HEK293 (cell line): ENCODE measurements around the gene FAM229B.

Experiments used
- KLF8 ChIP-seq: fragments of 450-650 bp; formaldehyde crosslinking; IDR thresholded peaks from 2 replicates; pipeline ENCODE4 v1.5.1; 2016; ENCODE audit warnings: missing biosample characterization, missing genetic modification characterization
- MYNN ChIP-seq: fragments of 450-650 bp; formaldehyde crosslinking; IDR thresholded peaks from 2 replicates; pipeline ENCODE4 v1.5.1; 2016; ENCODE audit warnings: missing biosample characterization, missing genetic modification characterization, borderline replicate concordance
- RBAK ChIP-seq: fragments of 450-650 bp; formaldehyde crosslinking; IDR thresholded peaks from 2 replicates; pipeline ENCODE4 v1.5.1; 2016; ENCODE audit warnings: missing biosample characterization, missing genetic modification characterization
- SCRT2 ChIP-seq: fragments of 450-650 bp; formaldehyde crosslinking; IDR thresholded peaks from 2 replicates; pipeline ENCODE4 v1.5.1; 2016; ENCODE audit warnings: missing biosample characterization, missing genetic modification characterization
- SETDB1 ChIP-seq: IDR thresholded peaks from one replicate; pipeline ENCODE4 v1.6.1; 2017; ENCODE audit warnings: mild to moderate bottlenecking, low read length, moderate library complexity, mixed read lengths; ENCODE audit not compliant: insufficient read length
- WT1 ChIP-seq: fragments of 450-650 bp; formaldehyde crosslinking; IDR thresholded peaks from 2 replicates; pipeline ENCODE4 v1.5.1; 2016; ENCODE audit warnings: missing biosample characterization, missing genetic modification characterization
- ZBTB6 ChIP-seq: fragments of 450-650 bp; formaldehyde crosslinking; IDR thresholded peaks from 2 replicates; pipeline ENCODE4 v1.5.1; 2017; ENCODE audit warnings: missing biosample characterization, missing genetic modification characterization
- ZBTB8A ChIP-seq: fragments of 450-650 bp; formaldehyde crosslinking; IDR thresholded peaks from 2 replicates; pipeline ENCODE4 v1.5.1; 2016; ENCODE audit warnings: missing biosample characterization, missing genetic modification characterization
- ZEB2 ChIP-seq: fragments of 450-650 bp; formaldehyde crosslinking; IDR thresholded peaks from 2 replicates; pipeline ENCODE4 v1.5.1; 2016; ENCODE audit warnings: missing biosample characterization, missing genetic modification characterization
- ZNF112 ChIP-seq: fragments of 450-650 bp; formaldehyde crosslinking; IDR thresholded peaks from 2 replicates; pipeline ENCODE4 v1.5.0; 2017; ENCODE audit warnings: missing biosample characterization, missing genetic modification characterization
- ZNF121 ChIP-seq: fragments of 450-650 bp; formaldehyde crosslinking; IDR thresholded peaks from 2 replicates; pipeline ENCODE4 v1.5.1; 2016; ENCODE audit warnings: missing biosample characterization, missing genetic modification characterization
- ZNF132 ChIP-seq: fragments of 450-650 bp; formaldehyde crosslinking; IDR thresholded peaks from 2 replicates; pipeline ENCODE4 v1.5.1; 2017; ENCODE audit warnings: missing biosample characterization, missing genetic modification characterization, borderline replicate concordance
- ZNF146 ChIP-seq: fragments of 450-650 bp; formaldehyde crosslinking; IDR thresholded peaks from 2 replicates; pipeline ENCODE4 v1.5.1; 2016; ENCODE audit warnings: missing biosample characterization, missing genetic modification characterization
- ZNF501 ChIP-seq: fragments of 450-650 bp; formaldehyde crosslinking; IDR thresholded peaks from 2 replicates; pipeline ENCODE4 v1.5.1; 2016; ENCODE audit warnings: missing biosample characterization, missing genetic modification characterization
- ZNF518A ChIP-seq: fragments of 450-650 bp; formaldehyde crosslinking; conservative IDR thresholded peaks from 2 replicates; pipeline ENCODE4 v1.5.1; 2016; ENCODE audit warnings: low read depth, missing biosample characterization, missing genetic modification characterization
- ZNF560 ChIP-seq: fragments of 450-650 bp; formaldehyde crosslinking; IDR thresholded peaks from 2 replicates; pipeline ENCODE4 v1.5.1; 2017; ENCODE audit warnings: missing biosample characterization, missing genetic modification characterization, borderline replicate concordance
- ZNF629 ChIP-seq: fragments of 450-650 bp; formaldehyde crosslinking; IDR thresholded peaks from 2 replicates; pipeline ENCODE4 v1.5.1; 2017; ENCODE audit warnings: missing biosample characterization, missing genetic modification characterization
- ZNF785 ChIP-seq: fragments of 450-650 bp; formaldehyde crosslinking; IDR thresholded peaks from 2 replicates; pipeline ENCODE4 v1.5.1; 2016; ENCODE audit warnings: missing biosample characterization, missing genetic modification characterization
- ZSCAN16 ChIP-seq: fragments of 450-650 bp; formaldehyde crosslinking; IDR thresholded peaks from 2 replicates; pipeline ENCODE4 v1.5.1; 2016; ENCODE audit warnings: missing biosample characterization, missing genetic modification characterization
- TF ChIP-seq, protein P1 (sequence below): fragments of 450-650 bp; formaldehyde crosslinking; IDR thresholded peaks from 2 replicates; pipeline ENCODE4 v1.5.1; 2016; ENCODE audit warnings: missing biosample characterization, missing genetic modification characterization
- TF ChIP-seq, protein P2 (sequence below): fragments of 450-650 bp; formaldehyde crosslinking; IDR thresholded peaks from 2 replicates; pipeline ENCODE4 v1.5.1; 2016; ENCODE audit warnings: missing biosample characterization, missing genetic modification characterization
- TF ChIP-seq, protein P3 (sequence below): fragments of 450-650 bp; formaldehyde crosslinking; IDR thresholded peaks from 2 replicates; pipeline ENCODE4 v1.5.1; 2017; ENCODE audit warnings: missing biosample characterization, mild to moderate bottlenecking, missing genetic modification characterization, moderate library complexity
- TF ChIP-seq, protein P4 (sequence below): fragments of 450-650 bp; formaldehyde crosslinking; IDR thresholded peaks from 2 replicates; pipeline ENCODE4 v1.5.1; 2016; ENCODE audit warnings: missing biosample characterization, missing genetic modification characterization
- TF ChIP-seq, protein P5 (sequence below): fragments of 450-650 bp; formaldehyde crosslinking; IDR thresholded peaks from 2 replicates; pipeline ENCODE4 v1.5.1; 2016; ENCODE audit warnings: missing biosample characterization, missing genetic modification characterization

FAM229B gene

DNA sequence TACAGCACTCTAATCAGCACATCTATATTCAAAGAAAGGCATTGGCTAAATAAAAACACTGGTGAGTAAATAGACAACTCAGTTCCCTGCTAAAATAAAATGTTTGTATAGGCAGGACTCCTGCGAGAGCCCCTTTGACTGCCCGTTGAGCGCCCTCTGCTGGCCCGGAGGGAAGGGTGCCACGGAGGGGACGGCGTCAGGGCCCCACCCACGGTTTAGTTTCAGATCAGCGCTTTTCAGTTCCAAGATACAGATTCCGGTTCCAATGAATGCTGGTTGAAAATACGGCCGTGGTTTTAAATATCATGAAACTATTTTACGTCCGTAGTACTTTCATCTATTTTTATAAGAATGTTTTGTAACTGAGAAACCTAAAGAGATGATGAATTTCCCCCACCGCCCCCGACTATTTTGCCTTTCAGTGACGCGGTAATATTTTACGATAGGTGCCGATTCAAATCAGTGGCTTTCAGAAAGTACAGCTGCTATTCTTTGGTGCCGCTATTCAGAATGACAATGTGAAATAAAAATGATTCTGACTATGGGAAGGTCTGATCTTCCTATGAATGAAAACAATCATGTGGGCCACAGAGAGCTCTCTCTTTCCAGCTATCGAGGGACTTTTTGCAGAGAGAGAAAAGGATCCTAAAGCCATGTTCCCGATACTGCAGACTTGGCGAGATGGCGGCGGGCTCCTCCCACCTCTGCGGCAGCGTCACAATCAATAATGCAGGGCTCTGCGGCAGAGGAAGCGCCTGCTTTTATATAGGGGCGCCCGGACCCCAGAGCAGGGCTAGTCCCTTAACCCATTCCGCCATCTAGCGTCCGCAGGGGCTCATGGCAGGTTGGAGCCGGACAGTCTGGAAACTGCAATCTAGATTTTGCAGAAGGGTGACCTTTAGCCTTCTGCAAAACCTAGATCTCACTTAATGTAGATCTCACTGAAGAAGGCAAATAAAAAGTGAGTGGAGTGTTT lies 44.1 kb upstream of the FAM229B start (continued):
- TF ChIP-seq WT1 (tag by site-specific recombination) (no peak), ZBTB8A (tag by site-specific recombination) (peak; percentile 92), MYNN (tag by site-specific recombination) (no peak), ZEB2 (tag by site-specific recombination) (0 out of 2 replicates have a peak, but pooled peaks have one; percentile 39), SCRT2 (tag by site-specific recombination) (no peak), ZNF518A (tag by site-specific recombination) (peak; percentile 59), ZNF501 (tag by site-specific recombination) (no peak), ZNF629 (tag by site-specific recombination) (peak; percentile 54; the same call in 1 of the 2 replicates), ZNF146 (no peak), ZSCAN16 (tag by site-specific recombination) (no peak), ZBTB6 (tag by site-specific recombination) (no peak), KLF8 (peak; percentile 27), ZNF112 (tag by site-specific recombination) (no peak), ZNF121 (tag by site-specific recombination) (no peak), ZNF132 (tag by site-specific recombination) (no peak), SETDB1 (peak; percentile 81), ZNF785 (no peak), ZNF560 (no peak), RBAK (tag by site-specific recombination) (no peak)
- TF ChIP-seq, protein P1, sequence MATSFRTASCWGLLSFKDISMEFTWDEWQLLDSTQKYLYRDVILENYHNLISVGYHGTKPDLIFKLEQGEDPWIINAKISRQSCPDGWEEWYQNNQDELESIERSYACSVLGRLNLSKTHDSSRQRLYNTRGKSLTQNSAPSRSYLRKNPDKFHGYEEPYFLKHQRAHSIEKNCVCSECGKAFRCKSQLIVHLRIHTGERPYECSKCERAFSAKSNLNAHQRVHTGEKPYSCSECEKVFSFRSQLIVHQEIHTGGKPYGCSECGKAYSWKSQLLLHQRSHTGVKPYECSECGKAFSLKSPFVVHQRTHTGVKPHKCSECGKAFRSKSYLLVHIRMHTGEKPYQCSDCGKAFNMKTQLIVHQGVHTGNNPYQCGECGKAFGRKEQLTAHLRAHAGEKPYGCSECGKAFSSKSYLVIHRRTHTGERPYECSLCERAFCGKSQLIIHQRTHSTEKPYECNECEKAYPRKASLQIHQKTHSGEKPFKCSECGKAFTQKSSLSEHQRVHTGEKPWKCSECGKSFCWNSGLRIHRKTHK (tag by site-specific recombination), result no peak
- TF ChIP-seq, protein P2, sequence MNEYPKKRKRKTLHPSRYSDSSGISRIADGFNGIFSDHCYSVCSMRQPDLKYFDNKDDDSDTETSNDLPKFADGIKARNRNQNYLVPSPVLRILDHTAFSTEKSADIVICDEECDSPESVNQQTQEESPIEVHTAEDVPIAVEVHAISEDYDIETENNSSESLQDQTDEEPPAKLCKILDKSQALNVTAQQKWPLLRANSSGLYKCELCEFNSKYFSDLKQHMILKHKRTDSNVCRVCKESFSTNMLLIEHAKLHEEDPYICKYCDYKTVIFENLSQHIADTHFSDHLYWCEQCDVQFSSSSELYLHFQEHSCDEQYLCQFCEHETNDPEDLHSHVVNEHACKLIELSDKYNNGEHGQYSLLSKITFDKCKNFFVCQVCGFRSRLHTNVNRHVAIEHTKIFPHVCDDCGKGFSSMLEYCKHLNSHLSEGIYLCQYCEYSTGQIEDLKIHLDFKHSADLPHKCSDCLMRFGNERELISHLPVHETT (tag by site-specific recombination), result no peak
- TF ChIP-seq, protein P3, sequence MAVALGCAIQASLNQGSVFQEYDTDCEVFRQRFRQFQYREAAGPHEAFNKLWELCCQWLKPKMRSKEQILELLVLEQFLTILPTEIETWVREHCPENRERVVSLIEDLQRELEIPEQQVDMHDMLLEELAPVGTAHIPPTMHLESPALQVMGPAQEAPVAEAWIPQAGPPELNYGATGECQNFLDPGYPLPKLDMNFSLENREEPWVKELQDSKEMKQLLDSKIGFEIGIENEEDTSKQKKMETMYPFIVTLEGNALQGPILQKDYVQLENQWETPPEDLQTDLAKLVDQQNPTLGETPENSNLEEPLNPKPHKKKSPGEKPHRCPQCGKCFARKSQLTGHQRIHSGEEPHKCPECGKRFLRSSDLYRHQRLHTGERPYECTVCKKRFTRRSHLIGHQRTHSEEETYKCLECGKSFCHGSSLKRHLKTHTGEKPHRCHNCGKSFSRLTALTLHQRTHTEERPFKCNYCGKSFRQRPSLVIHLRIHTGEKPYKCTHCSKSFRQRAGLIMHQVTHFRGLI (tag by site-specific recombination), result no peak
- TF ChIP-seq, protein P4, sequence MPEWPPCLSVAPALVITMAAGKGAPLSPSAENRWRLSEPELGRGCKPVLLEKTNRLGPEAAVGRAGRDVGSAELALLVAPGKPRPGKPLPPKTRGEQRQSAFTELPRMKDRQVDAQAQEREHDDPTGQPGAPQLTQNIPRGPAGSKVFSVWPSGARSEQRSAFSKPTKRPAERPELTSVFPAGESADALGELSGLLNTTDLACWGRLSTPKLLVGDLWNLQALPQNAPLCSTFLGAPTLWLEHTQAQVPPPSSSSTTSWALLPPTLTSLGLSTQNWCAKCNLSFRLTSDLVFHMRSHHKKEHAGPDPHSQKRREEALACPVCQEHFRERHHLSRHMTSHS, result no peak
- TF ChIP-seq, protein P5, sequence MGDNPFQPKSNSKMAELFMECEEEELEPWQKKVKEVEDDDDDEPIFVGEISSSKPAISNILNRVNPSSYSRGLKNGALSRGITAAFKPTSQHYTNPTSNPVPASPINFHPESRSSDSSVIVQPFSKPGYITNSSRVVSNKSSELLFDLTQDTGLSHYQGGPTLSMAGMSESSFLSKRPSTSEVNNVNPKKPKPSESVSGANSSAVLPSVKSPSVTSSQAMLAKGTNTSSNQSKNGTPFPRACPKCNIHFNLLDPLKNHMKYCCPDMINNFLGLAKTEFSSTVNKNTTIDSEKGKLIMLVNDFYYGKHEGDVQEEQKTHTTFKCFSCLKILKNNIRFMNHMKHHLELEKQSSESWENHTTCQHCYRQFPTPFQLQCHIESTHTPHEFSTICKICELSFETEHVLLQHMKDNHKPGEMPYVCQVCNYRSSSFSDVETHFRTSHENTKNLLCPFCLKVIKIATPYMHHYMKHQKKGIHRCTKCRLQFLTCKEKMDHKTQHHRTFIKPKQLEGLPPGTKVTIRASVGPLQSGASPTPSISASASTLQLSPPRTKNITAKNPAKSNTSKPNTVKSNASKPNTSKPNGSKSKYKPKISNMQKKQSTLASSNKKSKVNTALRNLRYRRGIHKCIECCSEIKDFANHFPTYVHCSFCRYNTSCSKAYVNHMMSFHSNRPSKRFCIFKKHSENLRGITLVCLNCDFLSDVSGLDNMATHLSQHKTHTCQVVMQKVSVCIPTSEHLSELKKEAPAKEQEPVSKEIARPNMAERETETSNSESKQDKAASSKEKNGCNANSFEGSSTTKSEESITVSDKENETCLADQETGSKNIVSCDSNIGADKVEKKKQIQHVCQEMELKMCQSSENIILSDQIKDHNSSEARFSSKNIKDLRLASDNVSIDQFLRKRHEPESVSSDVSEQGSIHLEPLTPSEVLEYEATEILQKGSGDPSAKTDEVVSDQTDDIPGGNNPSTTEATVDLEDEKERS (tag by site-specific recombination), result no peak
